Measurements from ENCODE around the gene SMCO2.

The SMCO2 gene

DNA sequence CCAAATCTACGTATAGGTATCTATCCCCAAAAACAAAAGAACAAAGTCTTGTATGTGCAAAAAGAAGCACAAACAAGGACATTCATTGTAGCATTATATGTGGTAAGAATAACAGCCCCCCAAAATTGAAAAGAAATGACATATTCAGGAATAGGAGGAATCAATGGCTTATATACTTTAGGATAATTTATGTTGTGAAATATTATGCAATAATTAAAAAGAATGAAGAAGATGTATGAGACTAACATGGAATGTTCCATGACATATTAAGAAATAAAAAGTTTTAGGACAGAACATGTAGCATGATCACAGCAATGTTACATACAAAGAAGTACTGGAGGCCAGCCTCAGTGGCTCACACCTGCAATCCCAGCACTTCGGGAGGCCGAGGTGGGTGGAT lies 9.1 kb downstream of the SMCO2 start:
- no peak overlapping the region for H3K4me3 ChIP-seq (ENCODE audit: insufficient read depth, low read length, poor library complexity, severe bottlenecking)
- H3K79me2 ChIP-seq (ENCODE audit: insufficient read depth, low read length) = no peaks in the 10 kb centered on the region
- H3K27me3 ChIP-seq (ENCODE audit: low read length) = no peaks in the 10 kb centered on the region
- H3K4me2 ChIP-seq (ENCODE audit: low read depth, low read length, poor library complexity, severe bottlenecking) = no peak overlapping the region
- no peak overlapping the region for H3K9ac ChIP-seq (ENCODE audit: low read length)
- TF ChIP-seq EZH2phosphoT487 (conservative IDR thresholded peaks at IDR 0.05; ENCODE audit: low read length) = no peak
- TF ChIP-seq, protein P1, sequence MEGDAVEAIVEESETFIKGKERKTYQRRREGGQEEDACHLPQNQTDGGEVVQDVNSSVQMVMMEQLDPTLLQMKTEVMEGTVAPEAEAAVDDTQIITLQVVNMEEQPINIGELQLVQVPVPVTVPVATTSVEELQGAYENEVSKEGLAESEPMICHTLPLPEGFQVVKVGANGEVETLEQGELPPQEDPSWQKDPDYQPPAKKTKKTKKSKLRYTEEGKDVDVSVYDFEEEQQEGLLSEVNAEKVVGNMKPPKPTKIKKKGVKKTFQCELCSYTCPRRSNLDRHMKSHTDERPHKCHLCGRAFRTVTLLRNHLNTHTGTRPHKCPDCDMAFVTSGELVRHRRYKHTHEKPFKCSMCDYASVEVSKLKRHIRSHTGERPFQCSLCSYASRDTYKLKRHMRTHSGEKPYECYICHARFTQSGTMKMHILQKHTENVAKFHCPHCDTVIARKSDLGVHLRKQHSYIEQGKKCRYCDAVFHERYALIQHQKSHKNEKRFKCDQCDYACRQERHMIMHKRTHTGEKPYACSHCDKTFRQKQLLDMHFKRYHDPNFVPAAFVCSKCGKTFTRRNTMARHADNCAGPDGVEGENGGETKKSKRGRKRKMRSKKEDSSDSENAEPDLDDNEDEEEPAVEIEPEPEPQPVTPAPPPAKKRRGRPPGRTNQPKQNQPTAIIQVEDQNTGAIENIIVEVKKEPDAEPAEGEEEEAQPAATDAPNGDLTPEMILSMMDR (IDR thresholded peaks at IDR 0.05; ENCODE audit: insufficient read depth, low read length, poor library complexity, severe bottlenecking) = no peak
- H3K9me2 ChIP-seq (replicated peaks; ENCODE audit: insufficient read depth, low read length) = no peaks in the 10 kb centered on the region
- no peaks in the 10 kb centered on the region for H4K20me1 ChIP-seq (ENCODE audit: low read depth, low read length)
- no peaks in the 10 kb centered on the region for H3K36me3 ChIP-seq (ENCODE audit: low read length)
- H3F3A ChIP-seq (ENCODE audit: insufficient read depth) = no peaks in the 10 kb centered on the region
- no peak overlapping the region for H3K27ac ChIP-seq (ENCODE audit: low read depth, low read length)
- H3K9me3 ChIP-seq (ENCODE audit: insufficient read depth, low read length) = no peaks in the 10 kb centered on the region
- H2AFZ ChIP-seq (ENCODE audit: low read depth, low read length, severe bottlenecking) = no peak overlapping the region

DNA sequence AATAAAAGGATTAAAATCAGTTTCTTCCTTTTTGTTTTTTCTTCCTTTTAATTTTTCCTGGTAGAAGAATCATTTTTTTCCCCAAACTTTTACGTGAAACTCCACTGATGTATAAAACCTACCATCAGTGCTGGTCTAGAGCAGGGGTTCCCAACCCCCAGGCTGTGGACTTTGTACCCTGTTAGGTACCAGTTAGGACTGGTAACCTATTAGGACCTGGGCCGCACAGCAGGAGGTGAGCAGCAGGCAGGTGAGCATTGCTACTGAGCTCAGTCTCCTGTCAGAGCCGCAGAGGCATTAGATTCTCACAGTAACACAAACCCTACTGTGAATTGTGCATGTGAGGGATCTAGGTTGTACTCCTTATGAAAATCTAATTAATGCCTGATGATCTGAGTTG lies 10.1 kb downstream of the SMCO2 start:
- Histone ChIP-seq H3K9me3 (ENCODE audit: insufficient read depth, low read length) (no peaks in the 10 kb centered on the region), H3K4me2 (ENCODE audit: low read depth, low read length, poor library complexity, severe bottlenecking) (no peak overlapping the region), H3K36me3 (ENCODE audit: low read length) (no peaks in the 10 kb centered on the region), H3K4me3 (ENCODE audit: insufficient read depth, low read length, poor library complexity, severe bottlenecking) (no peak overlapping the region), H3F3A (ENCODE audit: insufficient read depth) (no peaks in the 10 kb centered on the region), H3K9me2 (replicated peaks; ENCODE audit: insufficient read depth, low read length) (no peaks in the 10 kb centered on the region), H3K27ac (ENCODE audit: low read depth, low read length) (no peak overlapping the region), H3K79me2 (ENCODE audit: insufficient read depth, low read length) (no peaks in the 10 kb centered on the region), H4K20me1 (ENCODE audit: low read depth, low read length) (no peaks in the 10 kb centered on the region), H2AFZ (ENCODE audit: low read depth, low read length, severe bottlenecking) (no peak overlapping the region), H3K27me3 (ENCODE audit: low read length) (no peaks in the 10 kb centered on the region), H3K9ac (ENCODE audit: low read length) (no peak overlapping the region)
- no peak for TF ChIP-seq EZH2phosphoT487 (conservative IDR thresholded peaks at IDR 0.05; ENCODE audit: low read length)
- TF ChIP-seq, protein P1 (IDR thresholded peaks at IDR 0.05; ENCODE audit: insufficient read depth, low read length, poor library complexity, severe bottlenecking) = no peak

DNA sequence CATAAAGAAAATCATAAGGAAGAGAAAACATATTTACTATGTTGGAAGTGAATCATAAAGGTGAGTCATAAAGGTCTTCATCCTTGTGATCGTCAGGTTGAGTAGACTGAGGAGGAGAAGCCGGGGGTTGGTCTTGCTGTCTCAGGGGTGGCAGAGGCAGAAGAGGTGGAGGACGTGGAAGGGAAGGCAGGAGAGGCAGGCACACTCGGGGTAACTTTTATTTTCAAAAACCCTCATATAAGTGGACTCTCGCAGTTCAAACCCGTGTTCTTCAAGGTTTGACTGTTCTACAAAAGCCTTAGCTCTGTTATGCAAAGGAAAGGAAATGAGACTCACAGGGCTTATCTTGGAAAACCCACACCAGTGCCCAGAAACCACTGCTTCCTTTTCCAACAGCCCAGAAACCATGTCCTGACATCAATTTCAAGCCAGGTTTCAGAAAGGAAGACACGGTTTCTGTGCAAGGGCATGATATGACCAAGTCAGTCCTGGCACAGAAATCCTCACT lies 14.0 kb downstream of the SMCO2 start:
- H4K20me1 ChIP-seq (ENCODE audit: low read depth, low read length) = no peaks in the 10 kb centered on the region
- no peaks in the 10 kb centered on the region for H3K9me3 ChIP-seq (ENCODE audit: insufficient read depth, low read length)
- no peak overlapping the region for H3K4me2 ChIP-seq (ENCODE audit: low read depth, low read length, poor library complexity, severe bottlenecking)
- H3F3A ChIP-seq (ENCODE audit: insufficient read depth) = no peaks in the 10 kb centered on the region
- no peaks in the 10 kb centered on the region for H3K9me2 ChIP-seq (replicated peaks; ENCODE audit: insufficient read depth, low read length)
- H3K9ac ChIP-seq (ENCODE audit: low read length) = no peak overlapping the region
- H3K36me3 ChIP-seq (ENCODE audit: low read length) = no peaks in the 10 kb centered on the region
- no peak overlapping the region for H3K27ac ChIP-seq (ENCODE audit: low read depth, low read length)
- no peaks in the 10 kb centered on the region for H3K79me2 ChIP-seq (ENCODE audit: insufficient read depth, low read length)
- no peak for TF ChIP-seq EZH2phosphoT487 (conservative IDR thresholded peaks at IDR 0.05; ENCODE audit: low read length)
- TF ChIP-seq, protein P1 (IDR thresholded peaks at IDR 0.05; ENCODE audit: insufficient read depth, low read length, poor library complexity, severe bottlenecking) = no peak
- no peaks in the 10 kb centered on the region for H3K27me3 ChIP-seq (ENCODE audit: low read length)
- no peak overlapping the region for H2AFZ ChIP-seq (ENCODE audit: low read depth, low read length, severe bottlenecking)
- H3K4me3 ChIP-seq (ENCODE audit: insufficient read depth, low read length, poor library complexity, severe bottlenecking) = no peak overlapping the region
